ENCODE measurements around the gene RETREG3. TPM values are rescaled to one million over a fixed set of nuclear protein-coding genes. Genes with fewer than 3 reads are reported as not detected.
A peak's percentile ranks its signal among the peaks of the same experiment; 100 is the strongest.

Gene RETREG3
- total and polyA plus RNA-seq, 2 of the 13 experiments (the other 11 are each of a cell fraction or from before 2014, with no cell fraction given): 47.0 to 55.8 TPM

DNA sequence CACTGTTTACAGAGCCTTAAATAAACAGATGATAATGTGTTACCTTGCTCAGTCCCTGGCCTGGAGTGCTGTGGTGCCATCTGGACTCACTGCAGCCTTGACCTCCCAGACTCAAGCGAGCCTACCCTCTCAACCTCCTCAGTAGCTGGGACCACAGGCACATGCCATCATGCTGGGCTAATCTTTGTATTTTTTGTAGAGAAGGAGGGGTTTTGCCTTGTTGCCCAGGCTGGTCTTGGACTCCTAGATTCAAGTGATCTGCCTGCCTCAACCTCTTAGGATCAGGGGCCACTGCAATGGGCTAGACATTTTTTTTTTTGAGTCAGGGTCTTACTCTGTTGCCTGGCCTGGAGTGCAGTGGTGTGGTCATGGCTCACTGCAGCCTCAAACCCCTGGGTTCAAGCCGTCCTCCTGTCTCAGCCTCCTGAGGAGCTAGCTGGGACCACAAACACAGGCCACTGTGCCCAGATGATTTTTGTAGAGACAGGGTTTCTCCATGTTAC lies 78.2 kb downstream of the RETREG3 start (continued):
- TF ChIP-seq ASH2L (IDR thresholded peaks at IDR 0.05; ENCODE audit: insufficient read length, low read depth, low read length): peak; percentile 61
- TF ChIP-seq ELF3 (CRISPR knock-in tag; IDR thresholded peaks at IDR 0.05): peak; percentile 85
- peak; percentile 49; the same call in 1 of the 2 replicates for TF ChIP-seq SIX1 (CRISPR knock-in tag; IDR thresholded peaks at IDR 0.05; ENCODE audit: borderline replicate concordance)
- TF ChIP-seq ZNF20 (CRISPR knock-in tag; IDR thresholded peaks at IDR 0.05): no peak
- no peak for TF ChIP-seq ZNF143 (CRISPR knock-in tag; IDR thresholded peaks at IDR 0.05)
- TF ChIP-seq, protein P1, sequence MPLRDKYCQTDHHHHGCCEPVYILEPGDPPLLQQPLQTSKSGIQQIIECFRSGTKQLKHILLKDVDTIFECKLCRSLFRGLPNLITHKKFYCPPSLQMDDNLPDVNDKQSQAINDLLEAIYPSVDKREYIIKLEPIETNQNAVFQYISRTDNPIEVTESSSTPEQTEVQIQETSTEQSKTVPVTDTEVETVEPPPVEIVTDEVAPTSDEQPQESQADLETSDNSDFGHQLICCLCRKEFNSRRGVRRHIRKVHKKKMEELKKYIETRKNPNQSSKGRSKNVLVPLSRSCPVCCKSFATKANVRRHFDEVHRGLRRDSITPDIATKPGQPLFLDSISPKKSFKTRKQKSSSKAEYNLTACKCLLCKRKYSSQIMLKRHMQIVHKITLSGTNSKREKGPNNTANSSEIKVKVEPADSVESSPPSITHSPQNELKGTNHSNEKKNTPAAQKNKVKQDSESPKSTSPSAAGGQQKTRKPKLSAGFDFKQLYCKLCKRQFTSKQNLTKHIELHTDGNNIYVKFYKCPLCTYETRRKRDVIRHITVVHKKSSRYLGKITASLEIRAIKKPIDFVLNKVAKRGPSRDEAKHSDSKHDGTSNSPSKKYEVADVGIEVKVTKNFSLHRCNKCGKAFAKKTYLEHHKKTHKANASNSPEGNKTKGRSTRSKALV (CRISPR knock-in tag; IDR thresholded peaks at IDR 0.05): peak; percentile 13
- TF ChIP-seq ZNF510 (CRISPR knock-in tag; IDR thresholded peaks at IDR 0.05; ENCODE audit: low read depth): peak; percentile 57; the same call in 1 of the 2 replicates
- TF ChIP-seq ZFP41 (CRISPR knock-in tag; IDR thresholded peaks at IDR 0.05; ENCODE audit: borderline replicate concordance): no peak
- TF ChIP-seq NFE2L1 (CRISPR knock-in tag; IDR thresholded peaks at IDR 0.05; ENCODE audit: borderline replicate concordance): no peak
- TF ChIP-seq SMYD3 (CRISPR knock-in tag; IDR thresholded peaks at IDR 0.05): no peak
- peak; percentile 25; the same call in 1 of the 2 replicates for TF ChIP-seq ZNF343 (CRISPR knock-in tag; IDR thresholded peaks at IDR 0.05)
- TF ChIP-seq FOXO1 (CRISPR knock-in tag; IDR thresholded peaks at IDR 0.05): peak; percentile 91
- peak; percentile 53; the same call in 1 of the 2 replicates for TF ChIP-seq KDM1A (CRISPR knock-in tag; IDR thresholded peaks at IDR 0.05)
- TF ChIP-seq HNRNPUL1 (IDR thresholded peaks at IDR 0.05; ENCODE audit: low read depth, low read length): no peak
- no peak for TF ChIP-seq PRPF4 (IDR thresholded peaks at IDR 0.05; ENCODE audit: low read depth, low read length, poor library complexity, severe bottlenecking)
- 0 out of 2 replicates have a peak, but pooled peaks have one; percentile 25 for TF ChIP-seq ZFP1 (CRISPR knock-in tag; IDR thresholded peaks at IDR 0.05)
- TF ChIP-seq, protein P2, sequence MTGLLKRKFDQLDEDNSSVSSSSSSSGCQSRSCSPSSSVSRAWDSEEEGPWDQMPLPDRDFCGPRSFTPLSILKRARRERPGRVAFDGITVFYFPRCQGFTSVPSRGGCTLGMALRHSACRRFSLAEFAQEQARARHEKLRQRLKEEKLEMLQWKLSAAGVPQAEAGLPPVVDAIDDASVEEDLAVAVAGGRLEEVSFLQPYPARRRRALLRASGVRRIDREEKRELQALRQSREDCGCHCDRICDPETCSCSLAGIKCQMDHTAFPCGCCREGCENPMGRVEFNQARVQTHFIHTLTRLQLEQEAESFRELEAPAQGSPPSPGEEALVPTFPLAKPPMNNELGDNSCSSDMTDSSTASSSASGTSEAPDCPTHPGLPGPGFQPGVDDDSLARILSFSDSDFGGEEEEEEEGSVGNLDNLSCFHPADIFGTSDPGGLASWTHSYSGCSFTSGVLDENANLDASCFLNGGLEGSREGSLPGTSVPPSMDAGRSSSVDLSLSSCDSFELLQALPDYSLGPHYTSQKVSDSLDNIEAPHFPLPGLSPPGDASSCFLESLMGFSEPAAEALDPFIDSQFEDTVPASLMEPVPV (CRISPR knock-in tag; IDR thresholded peaks at IDR 0.05): peak; percentile 50; the same call in 1 of the 2 replicates
- TF ChIP-seq, protein P3, sequence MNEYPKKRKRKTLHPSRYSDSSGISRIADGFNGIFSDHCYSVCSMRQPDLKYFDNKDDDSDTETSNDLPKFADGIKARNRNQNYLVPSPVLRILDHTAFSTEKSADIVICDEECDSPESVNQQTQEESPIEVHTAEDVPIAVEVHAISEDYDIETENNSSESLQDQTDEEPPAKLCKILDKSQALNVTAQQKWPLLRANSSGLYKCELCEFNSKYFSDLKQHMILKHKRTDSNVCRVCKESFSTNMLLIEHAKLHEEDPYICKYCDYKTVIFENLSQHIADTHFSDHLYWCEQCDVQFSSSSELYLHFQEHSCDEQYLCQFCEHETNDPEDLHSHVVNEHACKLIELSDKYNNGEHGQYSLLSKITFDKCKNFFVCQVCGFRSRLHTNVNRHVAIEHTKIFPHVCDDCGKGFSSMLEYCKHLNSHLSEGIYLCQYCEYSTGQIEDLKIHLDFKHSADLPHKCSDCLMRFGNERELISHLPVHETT (CRISPR knock-in tag; conservative IDR thresholded peaks at IDR 0.05): no peak; the same call in 1 of the 2 replicates
- TF ChIP-seq SAP130 (CRISPR knock-in tag; IDR thresholded peaks at IDR 0.05; ENCODE audit: low read depth): peak; percentile 96
- TF ChIP-seq ZNF761 (CRISPR knock-in tag; conservative IDR thresholded peaks at IDR 0.05): peak; percentile 78; the same call in 1 of the 2 replicates
- peak; percentile 92 for TF ChIP-seq SKI (IDR thresholded peaks at IDR 0.05; ENCODE audit: partially characterized antibody)
- TF ChIP-seq ZNF556 (CRISPR knock-in tag; IDR thresholded peaks at IDR 0.05; ENCODE audit: borderline replicate concordance): peak; percentile 85
- no peak for TF ChIP-seq SAFB2 (CRISPR knock-in tag; IDR thresholded peaks at IDR 0.05; ENCODE audit: borderline replicate concordance, low read depth)
- peak; percentile 85 for TF ChIP-seq ARNTL (CRISPR knock-in tag; IDR thresholded peaks at IDR 0.05)
- no peak for TF ChIP-seq RFX5 (IDR thresholded peaks at IDR 0.05; ENCODE audit: low read depth, low read length)
- TF ChIP-seq ZFY (CRISPR knock-in tag; IDR thresholded peaks at IDR 0.05): peak; percentile 46
- TF ChIP-seq ZMYM4 (CRISPR knock-in tag; IDR thresholded peaks at IDR 0.05): peak; percentile 51
- 0 out of 2 replicates have a peak, but pooled peaks have one; percentile 50 for TF ChIP-seq ZNF274 (CRISPR knock-in tag; IDR thresholded peaks at IDR 0.05)
- no peak for TF ChIP-seq SRSF1 (optimal IDR thresholded peaks at IDR 0.05; ENCODE audit: low read depth, low read length)

Measured in HepG2 (cell line).